Measurements from ENCODE around the gene LTV1.

Gene LTV1

DNA sequence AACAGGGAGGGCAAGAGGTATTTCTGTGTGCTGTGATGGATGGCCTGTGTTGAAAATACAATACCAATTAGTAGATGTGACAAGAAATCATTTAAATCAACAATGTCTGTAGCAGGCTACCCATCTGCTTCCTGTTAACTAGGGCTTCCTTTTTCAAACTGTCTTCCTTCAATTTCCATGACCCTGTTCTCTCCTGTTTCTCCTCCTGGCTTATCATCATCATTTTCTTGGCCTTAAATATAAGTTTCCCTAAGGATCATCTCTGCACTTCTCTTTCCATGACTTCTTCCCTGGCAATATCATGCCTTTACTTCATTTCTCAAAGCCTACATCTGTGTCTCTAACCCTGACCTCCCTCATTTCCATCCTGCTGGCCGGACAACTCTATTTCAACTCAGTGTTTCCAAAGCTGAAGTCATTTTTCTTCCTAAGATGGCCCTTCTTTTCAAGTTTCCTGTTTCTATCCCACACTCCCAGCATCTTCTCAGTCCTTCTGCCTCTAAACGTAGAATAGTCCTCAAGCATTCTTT, 39.3 kb downstream of the LTV1 start:
- no peak overlapping the region for H3K4me3 ChIP-seq (ENCODE audit: low read depth, low read length)
- TF ChIP-seq, protein P1, sequence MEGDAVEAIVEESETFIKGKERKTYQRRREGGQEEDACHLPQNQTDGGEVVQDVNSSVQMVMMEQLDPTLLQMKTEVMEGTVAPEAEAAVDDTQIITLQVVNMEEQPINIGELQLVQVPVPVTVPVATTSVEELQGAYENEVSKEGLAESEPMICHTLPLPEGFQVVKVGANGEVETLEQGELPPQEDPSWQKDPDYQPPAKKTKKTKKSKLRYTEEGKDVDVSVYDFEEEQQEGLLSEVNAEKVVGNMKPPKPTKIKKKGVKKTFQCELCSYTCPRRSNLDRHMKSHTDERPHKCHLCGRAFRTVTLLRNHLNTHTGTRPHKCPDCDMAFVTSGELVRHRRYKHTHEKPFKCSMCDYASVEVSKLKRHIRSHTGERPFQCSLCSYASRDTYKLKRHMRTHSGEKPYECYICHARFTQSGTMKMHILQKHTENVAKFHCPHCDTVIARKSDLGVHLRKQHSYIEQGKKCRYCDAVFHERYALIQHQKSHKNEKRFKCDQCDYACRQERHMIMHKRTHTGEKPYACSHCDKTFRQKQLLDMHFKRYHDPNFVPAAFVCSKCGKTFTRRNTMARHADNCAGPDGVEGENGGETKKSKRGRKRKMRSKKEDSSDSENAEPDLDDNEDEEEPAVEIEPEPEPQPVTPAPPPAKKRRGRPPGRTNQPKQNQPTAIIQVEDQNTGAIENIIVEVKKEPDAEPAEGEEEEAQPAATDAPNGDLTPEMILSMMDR (IDR thresholded peaks at IDR 0.05; ENCODE audit: low read depth, low read length): no peak

DNA sequence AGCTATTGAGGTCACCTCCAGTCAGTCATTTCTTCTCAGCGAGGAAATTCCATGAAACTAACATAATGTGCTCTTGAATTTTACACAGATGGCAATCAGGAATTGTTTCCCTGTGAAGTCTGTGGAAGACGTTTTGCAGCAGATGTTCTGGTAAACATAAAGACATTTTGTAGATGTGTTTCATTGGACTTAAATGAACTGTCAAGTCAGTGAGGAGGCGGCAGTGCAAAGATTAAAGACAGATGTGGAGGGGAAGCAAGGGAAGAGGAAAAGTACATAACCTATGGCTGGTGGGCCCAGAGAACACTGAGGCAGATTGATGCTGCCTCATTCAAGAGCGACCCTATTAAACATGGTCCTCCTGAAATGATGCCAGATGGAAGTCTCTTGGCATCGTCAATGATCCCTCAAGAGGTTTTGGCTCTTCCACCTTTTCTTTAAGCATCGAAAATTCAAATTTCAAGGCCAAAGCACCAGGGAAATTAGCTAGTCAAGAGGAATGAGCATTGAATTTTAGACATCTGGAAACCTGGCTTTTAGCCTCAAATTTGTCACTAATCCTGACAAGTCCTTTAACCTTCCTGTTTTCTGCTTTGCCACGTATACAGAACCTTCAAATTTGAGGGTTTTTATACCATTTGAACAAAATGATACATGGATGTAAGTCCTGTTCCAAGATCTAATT, 41.2 kb downstream of the LTV1 start:
- TF ChIP-seq, protein P1 (IDR thresholded peaks at IDR 0.05; ENCODE audit: low read depth, low read length): no peak
- no peak overlapping the region for H3K4me3 ChIP-seq (ENCODE audit: low read depth, low read length)

- TF ChIP-seq, protein P1 (IDR thresholded peaks at IDR 0.05; ENCODE audit: low read depth, low read length): no peak
- no peak overlapping the region for H3K4me3 ChIP-seq (ENCODE audit: low read depth, low read length)
Observed at GRCh38 chr6:143885116-143885515, 42.0 kb downstream of the LTV1 start.

GRCh38 chr6:143894655-143895054, 51.5 kb downstream of the LTV1 start:
- H3K4me3 ChIP-seq (ENCODE audit: low read depth, low read length): no peak overlapping the region
- TF ChIP-seq, protein P1 (IDR thresholded peaks at IDR 0.05; ENCODE audit: low read depth, low read length): no peak

GRCh38 chr6:143896126-143896860, 53.2 kb downstream of the LTV1 start:
- TF ChIP-seq, protein P1 (IDR thresholded peaks at IDR 0.05; ENCODE audit: low read depth, low read length): no peak
- H3K4me3 ChIP-seq (ENCODE audit: low read depth, low read length): no peak overlapping the region

- TF ChIP-seq, protein P1 (IDR thresholded peaks at IDR 0.05; ENCODE audit: low read depth, low read length): no peak
- H3K4me3 ChIP-seq (ENCODE audit: low read depth, low read length): no peak overlapping the region
Observed at GRCh38 chr6:143900358-143900757, 57.2 kb downstream of the LTV1 start.

Data from WI38 (cell line).